ENCODE results near the gene GOLGA1. TPM values are rescaled to one million over a fixed set of nuclear protein-coding genes. Genes with fewer than 3 reads are reported as not detected.

Gene GOLGA1
- total and polyA plus RNA-seq, 2 of the 13 experiments (the other 11 are each of a cell fraction or from before 2014, with no cell fraction given): 12.7 to 15.9 TPM

DNA sequence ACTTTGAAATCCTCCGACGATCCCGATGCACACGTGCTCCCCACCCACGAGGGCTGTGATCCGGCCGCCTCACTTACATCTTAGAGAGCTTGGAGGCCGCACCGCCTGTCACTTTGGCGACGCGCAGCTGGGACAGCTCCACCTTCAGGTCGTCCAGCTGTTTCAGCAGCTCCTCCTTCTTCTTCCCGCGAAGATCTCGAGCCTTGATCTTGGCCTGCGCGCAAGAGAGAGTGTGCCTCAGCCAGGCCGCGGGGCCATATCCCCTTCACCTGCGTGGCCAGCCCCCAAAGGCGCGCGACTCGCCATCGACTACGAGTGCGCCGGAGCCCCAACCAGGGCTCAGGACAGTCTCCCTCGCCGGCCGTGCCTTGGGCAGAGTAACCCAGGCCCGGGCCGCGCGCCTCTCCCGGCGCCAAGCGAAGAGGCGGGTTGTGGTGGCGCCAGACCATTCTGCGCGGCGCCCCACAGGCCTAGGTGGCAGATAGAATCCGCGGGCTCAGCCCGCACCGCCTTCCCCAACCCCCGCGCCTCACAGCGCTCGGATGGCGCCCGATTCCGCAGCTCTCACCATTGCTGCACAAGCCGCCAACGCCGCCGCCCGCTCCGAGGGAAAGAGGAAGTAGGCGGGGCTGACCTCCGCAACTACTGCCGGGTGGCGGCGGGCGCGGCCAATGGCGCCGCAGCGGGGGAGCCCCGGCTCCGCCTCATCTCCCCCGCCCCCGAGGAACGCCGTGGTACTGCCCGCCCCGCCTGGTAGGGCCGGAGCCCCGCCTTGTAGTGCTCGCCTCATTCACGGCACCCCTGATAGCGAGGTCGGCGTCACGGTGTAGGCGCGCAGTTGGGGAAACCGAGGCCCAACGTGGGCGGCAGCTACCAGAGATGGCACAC lies 79.3 kb downstream of the GOLGA1 start, which contains the start of the genes ARPC5L and RPL35 (continued):
- TF ChIP-seq NFATC3 (CRISPR knock-in tag; IDR thresholded peaks at IDR 0.05): no peak
- TF ChIP-seq ZBTB3 (CRISPR knock-in tag; IDR thresholded peaks at IDR 0.05; ENCODE audit: borderline replicate concordance, low read depth): no peak
- TF ChIP-seq, protein P1, sequence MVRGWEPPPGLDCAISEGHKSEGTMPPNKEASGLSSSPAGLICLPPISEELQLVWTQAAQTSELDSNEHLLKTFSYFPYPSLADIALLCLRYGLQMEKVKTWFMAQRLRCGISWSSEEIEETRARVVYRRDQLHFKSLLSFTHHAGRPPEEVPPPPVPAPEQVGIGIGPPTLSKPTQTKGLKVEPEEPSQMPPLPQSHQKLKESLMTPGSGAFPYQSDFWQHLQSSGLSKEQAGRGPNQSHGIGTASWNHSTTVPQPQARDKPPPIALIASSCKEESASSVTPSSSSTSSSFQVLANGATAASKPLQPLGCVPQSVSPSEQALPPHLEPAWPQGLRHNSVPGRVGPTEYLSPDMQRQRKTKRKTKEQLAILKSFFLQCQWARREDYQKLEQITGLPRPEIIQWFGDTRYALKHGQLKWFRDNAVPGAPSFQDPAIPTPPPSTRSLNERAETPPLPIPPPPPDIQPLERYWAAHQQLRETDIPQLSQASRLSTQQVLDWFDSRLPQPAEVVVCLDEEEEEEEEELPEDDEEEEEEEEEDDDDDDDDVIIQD (CRISPR knock-in tag; IDR thresholded peaks at IDR 0.05; ENCODE audit: low read depth): no peak
- TF ChIP-seq ZNF839 (CRISPR knock-in tag; IDR thresholded peaks at IDR 0.05; ENCODE audit: borderline replicate concordance): no peak
- peak; percentile 92 for TF ChIP-seq DMAP1 (CRISPR knock-in tag; IDR thresholded peaks at IDR 0.05)
- TF ChIP-seq ZNF891 (CRISPR knock-in tag; IDR thresholded peaks at IDR 0.05): no peak
- TF ChIP-seq HMG20B (CRISPR knock-in tag; conservative IDR thresholded peaks at IDR 0.05): no peak
- peak; percentile 91 for TF ChIP-seq KAT7 (CRISPR knock-in tag; IDR thresholded peaks at IDR 0.05; ENCODE audit: borderline replicate concordance)
- TF ChIP-seq CENPT (CRISPR knock-in tag; IDR thresholded peaks at IDR 0.05; ENCODE audit: low read depth): peak; percentile 78
- TF ChIP-seq ZBTB2 (CRISPR knock-in tag; IDR thresholded peaks at IDR 0.05; ENCODE audit: low read depth): peak; percentile 76; the same call in 1 of the 2 replicates
- peak; percentile 98 for TF ChIP-seq AGO2 (optimal IDR thresholded peaks at IDR 0.05; ENCODE audit: low read depth, low read length)
- no peak for TF ChIP-seq ZBTB7B (CRISPR knock-in tag; IDR thresholded peaks at IDR 0.05)
- peak; percentile 15; the same call in 1 of the 2 replicates for TF ChIP-seq HNF4A (CRISPR knock-in tag; IDR thresholded peaks at IDR 0.05)
- TF ChIP-seq SCMH1 (CRISPR knock-in tag; IDR thresholded peaks at IDR 0.05; ENCODE audit: borderline replicate concordance): no peak
- TF ChIP-seq, protein P2, sequence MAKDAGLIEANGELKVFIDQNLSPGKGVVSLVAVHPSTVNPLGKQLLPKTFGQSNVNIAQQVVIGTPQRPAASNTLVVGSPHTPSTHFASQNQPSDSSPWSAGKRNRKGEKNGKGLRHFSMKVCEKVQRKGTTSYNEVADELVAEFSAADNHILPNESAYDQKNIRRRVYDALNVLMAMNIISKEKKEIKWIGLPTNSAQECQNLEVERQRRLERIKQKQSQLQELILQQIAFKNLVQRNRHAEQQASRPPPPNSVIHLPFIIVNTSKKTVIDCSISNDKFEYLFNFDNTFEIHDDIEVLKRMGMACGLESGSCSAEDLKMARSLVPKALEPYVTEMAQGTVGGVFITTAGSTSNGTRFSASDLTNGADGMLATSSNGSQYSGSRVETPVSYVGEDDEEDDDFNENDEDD (CRISPR knock-in tag; IDR thresholded peaks at IDR 0.05; ENCODE audit: borderline replicate concordance): no peak; the same call in 1 of the 2 replicates
- no peak for TF ChIP-seq NFIC (IDR thresholded peaks at IDR 0.05; ENCODE audit: low read length)
- TF ChIP-seq, protein P3, sequence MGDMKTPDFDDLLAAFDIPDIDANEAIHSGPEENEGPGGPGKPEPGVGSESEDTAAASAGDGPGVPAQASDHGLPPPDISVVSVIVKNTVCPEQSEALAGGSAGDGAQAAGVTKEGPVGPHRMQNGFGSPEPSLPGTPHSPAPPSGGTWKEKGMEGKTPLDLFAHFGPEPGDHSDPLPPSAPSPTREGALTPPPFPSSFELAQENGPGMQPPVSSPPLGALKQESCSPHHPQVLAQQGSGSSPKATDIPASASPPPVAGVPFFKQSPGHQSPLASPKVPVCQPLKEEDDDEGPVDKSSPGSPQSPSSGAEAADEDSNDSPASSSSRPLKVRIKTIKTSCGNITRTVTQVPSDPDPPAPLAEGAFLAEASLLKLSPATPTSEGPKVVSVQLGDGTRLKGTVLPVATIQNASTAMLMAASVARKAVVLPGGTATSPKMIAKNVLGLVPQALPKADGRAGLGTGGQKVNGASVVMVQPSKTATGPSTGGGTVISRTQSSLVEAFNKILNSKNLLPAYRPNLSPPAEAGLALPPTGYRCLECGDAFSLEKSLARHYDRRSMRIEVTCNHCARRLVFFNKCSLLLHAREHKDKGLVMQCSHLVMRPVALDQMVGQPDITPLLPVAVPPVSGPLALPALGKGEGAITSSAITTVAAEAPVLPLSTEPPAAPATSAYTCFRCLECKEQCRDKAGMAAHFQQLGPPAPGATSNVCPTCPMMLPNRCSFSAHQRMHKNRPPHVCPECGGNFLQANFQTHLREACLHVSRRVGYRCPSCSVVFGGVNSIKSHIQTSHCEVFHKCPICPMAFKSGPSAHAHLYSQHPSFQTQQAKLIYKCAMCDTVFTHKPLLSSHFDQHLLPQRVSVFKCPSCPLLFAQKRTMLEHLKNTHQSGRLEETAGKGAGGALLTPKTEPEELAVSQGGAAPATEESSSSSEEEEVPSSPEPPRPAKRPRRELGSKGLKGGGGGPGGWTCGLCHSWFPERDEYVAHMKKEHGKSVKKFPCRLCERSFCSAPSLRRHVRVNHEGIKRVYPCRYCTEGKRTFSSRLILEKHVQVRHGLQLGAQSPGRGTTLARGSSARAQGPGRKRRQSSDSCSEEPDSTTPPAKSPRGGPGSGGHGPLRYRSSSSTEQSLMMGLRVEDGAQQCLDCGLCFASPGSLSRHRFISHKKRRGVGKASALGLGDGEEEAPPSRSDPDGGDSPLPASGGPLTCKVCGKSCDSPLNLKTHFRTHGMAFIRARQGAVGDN (CRISPR knock-in tag; IDR thresholded peaks at IDR 0.05): peak; percentile 93
- TF ChIP-seq HNF1B (CRISPR knock-in tag; IDR thresholded peaks at IDR 0.05): peak; percentile 96
- no peak for TF ChIP-seq ZBTB1 (CRISPR knock-in tag; IDR thresholded peaks at IDR 0.05; ENCODE audit: borderline replicate concordance)

Measured in HepG2 (cell line).